Trophoblast cell (in vitro differentiated cells and primary cell): ENCODE results near the gene COX6A1.
A peak's percentile ranks its signal among the peaks of the same experiment; 100 is the strongest.

Experiments used
- DNase-seq, 2 donors: peaks; one replicate each; pipeline ENCODE4 v3.0.0-alpha.2; 2016
- H2AFZ ChIP-seq: 2 replicates; pipeline ENCODE4 v1.6.1; 2013; ENCODE audit warnings: low read length, moderate library complexity, mild to moderate bottlenecking; ENCODE audit not compliant: insufficient read depth, poor library complexity
- H2AK5ac ChIP-seq: 2 replicates; pipeline ENCODE4 v1.6.1; 2013; ENCODE audit warnings: mild to moderate bottlenecking, low read length
- H2BK120ac ChIP-seq: 2 replicates; pipeline ENCODE4 v1.6.1; 2013; ENCODE audit warnings: low read length, mild to moderate bottlenecking, moderate library complexity; ENCODE audit not compliant: insufficient read depth, poor library complexity
- H2BK12ac ChIP-seq: 2 replicates; pipeline ENCODE4 v1.6.1; 2013; ENCODE audit warnings: mild to moderate bottlenecking, low read length, moderate library complexity
- H2BK5ac ChIP-seq: 2 replicates; pipeline ENCODE4 v1.6.1; 2013; ENCODE audit warnings: low read length, low read depth, moderate library complexity, mild to moderate bottlenecking; ENCODE audit not compliant: poor library complexity
- H3K14ac ChIP-seq: 2 replicates; pipeline ENCODE4 v1.6.1; 2013; ENCODE audit warnings: mild to moderate bottlenecking, low read length
- H3K18ac ChIP-seq: 2 replicates; pipeline ENCODE4 v1.6.1; 2013; ENCODE audit warnings: mild to moderate bottlenecking, low read length
- H3K23ac ChIP-seq: 2 replicates; pipeline ENCODE4 v1.6.1; 2013; ENCODE audit warnings: low read length
- H3K27ac ChIP-seq: 2 replicates; pipeline ENCODE4 v1.5.1; 2013; ENCODE audit warnings: low read depth, mild to moderate bottlenecking, inconsistent platforms, low read length, moderate library complexity
- H3K27me3 ChIP-seq: 2 replicates; pipeline ENCODE4 v1.6.1; 2013; ENCODE audit warnings: inconsistent platforms, mild to moderate bottlenecking, low read length, moderate library complexity; ENCODE audit not compliant: insufficient read depth
- H3K36me3 ChIP-seq, 2 experiments: 1 replicate in 1 of 2; 2 replicates in 1 of 2; pipeline ENCODE4 v1.6.1; 2013; ENCODE audit warnings: low read length in 2 of 2, mild to moderate bottlenecking in 2 of 2, moderate library complexity in 1 of 2; ENCODE audit not compliant: insufficient read depth in 2 of 2, control insufficient read depth in 1 of 2
- H3K4ac ChIP-seq: 2 replicates; pipeline ENCODE4 v1.6.1; 2013; ENCODE audit warnings: low read depth, mild to moderate bottlenecking, low read length, moderate library complexity
- H3K4me1 ChIP-seq, 2 experiments: 1 replicate in 1 of 2; 2 replicates in 1 of 2; pipeline ENCODE4 v1.6.1; 2013; ENCODE audit warnings: low read length in 2 of 2, mild to moderate bottlenecking in 2 of 2, moderate library complexity in 1 of 2; ENCODE audit not compliant: insufficient read depth in 2 of 2, control insufficient read depth in 1 of 2
- H3K4me2 ChIP-seq: 2 replicates; pipeline ENCODE4 v1.6.1; 2013; ENCODE audit warnings: inconsistent platforms, mild to moderate bottlenecking, low read length, moderate library complexity
- H3K4me3 ChIP-seq: 2 replicates; pipeline ENCODE4 v1.5.1; 2013; ENCODE audit warnings: mild to moderate bottlenecking, low read depth, low read length, inconsistent platforms
- H3K79me1 ChIP-seq: one replicate; pipeline ENCODE4 v1.6.1; 2013; ENCODE audit warnings: low read length
- H3K79me2 ChIP-seq: 2 replicates; pipeline ENCODE4 v1.6.1; 2013; ENCODE audit warnings: low read length, mild to moderate bottlenecking; ENCODE audit not compliant: control insufficient read depth, insufficient read depth, poor library complexity
- H3K9ac ChIP-seq: 2 replicates; pipeline ENCODE4 v1.6.1; 2013; ENCODE audit warnings: mild to moderate bottlenecking, low read length
- H3K9me3 ChIP-seq: 2 replicates; pipeline ENCODE4 v1.6.1; 2013; ENCODE audit warnings: low read depth, mild to moderate bottlenecking, control low read depth, inconsistent platforms, low read length; ENCODE audit not compliant: insufficient read depth
- H4K12ac ChIP-seq: 2 replicates; pipeline ENCODE4 v1.6.1; 2013; ENCODE audit warnings: low read depth, mild to moderate bottlenecking, low read length, moderate library complexity
- H4K8ac ChIP-seq: 2 replicates; pipeline ENCODE4 v1.6.1; 2013; ENCODE audit warnings: low read depth, mild to moderate bottlenecking, low read length, moderate library complexity
- H4K91ac ChIP-seq: one replicate; pipeline ENCODE4 v1.6.1; 2013; ENCODE audit warnings: low read depth, mild to moderate bottlenecking, low read length, moderate library complexity
- WGBS: extraction: QIAGEN DNeasy Blood & Tissue Kit; methylation state at CpG from one replicate; pipeline ENCODE4 v1.1.7; 2013; ENCODE audit warnings: missing lambda C conversion rate; ENCODE audit not compliant: insufficient read length, insufficient coverage; ENCODE audit errors: extremely low coverage; 5-methylcytosine and 5-hydroxymethylcytosine counted together

COX6A1 gene

DNA sequence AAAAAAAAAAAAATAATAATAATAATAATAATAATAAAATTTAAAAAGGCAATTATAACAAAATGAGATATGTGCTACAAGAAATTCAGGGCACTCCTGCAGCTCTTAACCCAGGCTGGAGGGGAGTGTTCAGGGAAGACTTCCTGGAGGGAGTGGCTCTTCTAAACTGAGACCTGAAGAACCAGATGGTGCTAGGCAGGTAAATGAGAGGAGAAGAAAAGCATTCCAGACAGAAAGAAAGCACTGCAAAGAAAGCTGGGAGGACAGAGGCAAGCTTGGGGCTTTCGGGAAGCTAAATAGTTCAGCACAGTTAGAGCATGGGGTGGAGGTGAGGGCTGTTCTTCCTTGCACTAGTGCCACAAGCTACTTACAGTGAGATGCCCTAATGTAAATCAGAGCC is 41.5 kb downstream of the COX6A1 start:
- H3K4me3 ChIP-seq: no peak overlapping the region
- no peak overlapping the region for H2BK120ac ChIP-seq
- no peaks in the 10 kb centered on the region for H3K36me3 ChIP-seq

DNA sequence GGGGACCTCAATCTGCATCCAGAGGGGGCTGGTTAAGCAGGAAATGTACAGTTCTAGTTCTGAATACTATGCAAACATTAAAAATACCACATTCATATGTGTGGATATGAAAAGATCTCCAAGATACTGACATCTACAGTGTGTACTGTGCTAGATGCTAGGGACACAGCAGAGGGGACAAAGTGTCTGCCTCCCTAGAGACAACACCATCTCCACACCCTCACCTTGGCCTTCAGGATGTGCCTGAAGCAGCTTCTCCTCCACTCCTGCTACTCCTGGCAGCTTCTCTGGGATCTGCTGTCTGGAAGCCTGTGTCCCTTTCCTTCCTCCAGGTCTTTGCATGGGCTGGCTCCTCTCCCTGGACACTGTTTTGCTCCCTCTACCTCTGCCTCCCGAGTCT is 42.3 kb downstream of the COX6A1 start:
- Histone ChIP-seq H3K9ac (no peak overlapping the region), H3K36me3 (no peaks in the 10 kb centered on the region)

More for the DNA sequence above, 41.5 kb downstream of the COX6A1 start:
- Histone ChIP-seq H4K8ac (no peak overlapping the region), H3K79me2 (no peaks in the 10 kb centered on the region), H3K79me1 (no peaks in the 10 kb centered on the region), H2BK12ac (no peak overlapping the region), H2AK5ac (no peak overlapping the region), H3K27me3 (no peaks in the 10 kb centered on the region), H3K14ac (no peak overlapping the region), H3K4ac (no peak overlapping the region), H3K27ac (no peak overlapping the region), H2BK5ac (no peak overlapping the region), H4K91ac (no peak overlapping the region), H3K18ac (no peak overlapping the region), H3K4me1 (peaks cover 0 to 6% of the 10 kb centered on the region in 2 experiments), H3K4me2 (no peak overlapping the region), H3K23ac (no peak overlapping the region), H4K12ac (no peak overlapping the region), H3K9ac (no peak overlapping the region), H2AFZ (no peak overlapping the region), H3K9me3 (no peaks in the 10 kb centered on the region)
- no peak for DNase-seq
- no CpG with 5 or more reads among the region's 1 CpG for WGBS

GRCh38 chr12:120481022-120481767 is 43.3 kb downstream of the COX6A1 start:
- Histone ChIP-seq H3K79me1 (no peaks in the 10 kb centered on the region), H3K14ac (no peak overlapping the region), H3K4me1 (peaks cover 0 to 2% of the 10 kb centered on the region in 2 experiments), H4K91ac (no peak overlapping the region), H3K4me2 (no peak overlapping the region), H3K9ac (no peak overlapping the region), H2BK5ac (no peak overlapping the region), H2AK5ac (no peak overlapping the region), H2BK12ac (no peak overlapping the region), H3K79me2 (no peaks in the 10 kb centered on the region), H3K9me3 (no peaks in the 10 kb centered on the region), H3K4ac (no peak overlapping the region), H4K12ac (no peak overlapping the region), H3K27me3 (no peaks in the 10 kb centered on the region), H3K23ac (no peak overlapping the region), H3K4me3 (no peak overlapping the region), H3K18ac (no peak overlapping the region), H3K27ac (no peak overlapping the region), H3K36me3 (no peaks in the 10 kb centered on the region), H2AFZ (no peak overlapping the region), H4K8ac (no peak overlapping the region), H2BK120ac (no peak overlapping the region)
- no peak for DNase-seq
- no CpG with 5 or more reads among the region's 9 CpGs for WGBS

More for the DNA sequence above, 42.3 kb downstream of the COX6A1 start:
- H3K9me3 ChIP-seq: no peaks in the 10 kb centered on the region
- no peak overlapping the region for H3K4ac ChIP-seq
- H4K8ac ChIP-seq: no peak overlapping the region
- H3K79me2 ChIP-seq: no peaks in the 10 kb centered on the region
- no peak overlapping the region for H2AK5ac ChIP-seq
- H4K12ac ChIP-seq: no peak overlapping the region
- no peak overlapping the region for H3K4me2 ChIP-seq
- H3K27ac ChIP-seq: no peak overlapping the region
- WGBS: no CpG with 5 or more reads among the region's 1 CpG
- no peak for DNase-seq
- peak overlapping the region; percentile 5 for H3K18ac ChIP-seq
- no peak overlapping the region for H3K14ac ChIP-seq
- no peak overlapping the region for H3K23ac ChIP-seq
- H4K91ac ChIP-seq: no peak overlapping the region
- H2AFZ ChIP-seq: no peak overlapping the region
- no peaks in the 10 kb centered on the region for H3K27me3 ChIP-seq
- H2BK5ac ChIP-seq: no peak overlapping the region
- peaks cover 0 to 2% of the 10 kb centered on the region in 2 experiments for H3K4me1 ChIP-seq
- no peak overlapping the region for H2BK12ac ChIP-seq
- H2BK120ac ChIP-seq: no peak overlapping the region
- no peaks in the 10 kb centered on the region for H3K79me1 ChIP-seq
- H3K4me3 ChIP-seq: no peak overlapping the region

- Histone ChIP-seq H2AK5ac (no peak overlapping the region), H3K9ac (no peak overlapping the region), H3K23ac (no peak overlapping the region), H3K36me3 (no peaks in the 10 kb centered on the region), H2BK120ac (no peak overlapping the region), H3K14ac (no peak overlapping the region), H3K18ac (no peak overlapping the region), H3K79me1 (no peaks in the 10 kb centered on the region), H4K8ac (no peak overlapping the region), H3K4me2 (no peak overlapping the region), H3K27me3 (no peaks in the 10 kb centered on the region), H2BK12ac (no peak overlapping the region), H4K91ac (no peak overlapping the region), H3K9me3 (no peaks in the 10 kb centered on the region), H3K4ac (no peak overlapping the region), H2AFZ (no peak overlapping the region), H3K79me2 (no peaks in the 10 kb centered on the region), H4K12ac (no peak overlapping the region), H3K4me1 (no peaks in the 10 kb centered on the region), H3K4me3 (no peak overlapping the region), H2BK5ac (no peak overlapping the region), H3K27ac (no peak overlapping the region)
- DNase-seq: no peak
- no CpG with 5 or more reads among the region's 1 CpG for WGBS
Measured at GRCh38 chr12:120483621-120484020, 45.7 kb downstream of the COX6A1 start.
